ENCODE measurements around the gene PROM1. TPM values are rescaled to one million over a fixed set of nuclear protein-coding genes. Genes with fewer than 3 reads are reported as not detected.

Gene PROM1
- polyA plus RNA-seq, 1 donor from 2014 or later: 1.1 TPM

DNA sequence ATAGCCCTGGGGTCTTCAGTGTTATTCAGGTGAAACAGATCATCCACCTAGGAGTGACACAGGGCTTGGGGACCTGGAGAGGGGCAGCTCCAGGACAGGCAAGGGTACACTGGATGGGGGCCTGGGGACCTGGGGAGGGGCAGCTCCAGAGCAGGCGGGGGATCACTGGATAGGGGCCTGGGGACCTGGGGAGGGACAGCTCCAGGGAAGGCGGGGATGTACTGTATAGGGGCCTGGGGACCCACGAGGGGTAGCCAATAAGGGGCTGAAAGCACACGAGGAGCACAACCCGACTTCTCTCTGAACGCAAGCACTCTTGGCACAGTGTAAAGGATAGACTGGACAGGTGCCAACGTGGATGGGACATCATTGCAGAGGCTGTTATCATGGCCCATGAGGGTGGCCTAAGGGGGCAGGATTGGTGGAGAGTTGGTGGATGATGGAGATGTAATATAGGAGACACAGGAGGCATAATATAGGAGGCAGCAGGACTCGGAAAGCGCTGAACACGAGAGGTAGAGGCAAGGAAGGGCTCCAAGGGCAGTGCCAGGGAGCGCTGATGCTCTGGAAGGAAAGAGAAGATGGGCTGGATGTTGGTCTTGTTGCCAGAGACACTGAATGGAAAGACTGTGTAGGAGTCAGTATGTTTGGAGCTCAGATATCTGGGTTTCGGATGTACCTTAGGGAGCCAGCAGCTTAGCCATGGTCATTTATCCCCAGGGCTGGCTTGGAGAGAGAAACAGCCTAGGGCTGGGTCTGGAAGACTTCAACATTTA is 82.9 kb downstream of the PROM1 start:
- Histone ChIP-seq H3K27ac (ENCODE audit: low read length) (no peak overlapping the region), H3K36me3 (ENCODE audit: insufficient read depth, low read length) (no peaks in the 10 kb centered on the region), H3K9me3 (ENCODE audit: low read length) (no peaks in the 10 kb centered on the region), H3K4me2 (ENCODE audit: low read length) (no peak overlapping the region), H3K9ac (ENCODE audit: low read length) (no peak overlapping the region), H2AFZ (ENCODE audit: low read depth, low read length) (no peak overlapping the region), H3F3A (ENCODE audit: insufficient read depth, low read length, poor library complexity, severe bottlenecking) (no peaks in the 10 kb centered on the region), H3K27me3 (ENCODE audit: insufficient read depth, low read depth, low read length) (no peaks in the 10 kb centered on the region), H3K9me2 (ENCODE audit: insufficient read depth, low read length) (no peaks in the 10 kb centered on the region), H3K4me3 (ENCODE audit: low read length) (no peak overlapping the region), H3K79me2 (replicated peaks; ENCODE audit: insufficient read depth, low read length) (no peaks in the 10 kb centered on the region), H4K20me1 (ENCODE audit: insufficient read depth) (no peaks in the 10 kb centered on the region)
- TF ChIP-seq POLR2AphosphoS5 (IDR thresholded peaks at IDR 0.05) (no peak), TAF1 (IDR thresholded peaks at IDR 0.05; ENCODE audit: low read depth) (no peak), REST (IDR thresholded peaks at IDR 0.05; ENCODE audit: borderline replicate concordance) (no peak), RAD21 (conservative IDR thresholded peaks at IDR 0.05) (no peak)

GRCh38 chr4:15996773-15997172 is 87.0 kb downstream of the PROM1 start:
- Histone ChIP-seq H3K4me2 (ENCODE audit: low read length) (no peak overlapping the region), H3K79me2 (replicated peaks; ENCODE audit: insufficient read depth, low read length) (no peaks in the 10 kb centered on the region)
- TF ChIP-seq SMC3 (conservative IDR thresholded peaks at IDR 0.05; ENCODE audit: poor library complexity): no peak

GRCh38 chr4:15995826-15996225 is 88.0 kb downstream of the PROM1 start:
- H3K9ac ChIP-seq (ENCODE audit: low read length): no peak overlapping the region
- H3F3A ChIP-seq (ENCODE audit: insufficient read depth, low read length, poor library complexity, severe bottlenecking): no peaks in the 10 kb centered on the region
- no peak overlapping the region for H3K4me3 ChIP-seq (ENCODE audit: low read length)
- H3K9me3 ChIP-seq (ENCODE audit: low read length): no peaks in the 10 kb centered on the region
- no peak for TF ChIP-seq TAF1 (IDR thresholded peaks at IDR 0.05; ENCODE audit: low read depth)
- TF ChIP-seq POLR2AphosphoS5 (IDR thresholded peaks at IDR 0.05): no peak
- TF ChIP-seq MXI1 (conservative IDR thresholded peaks at IDR 0.05; ENCODE audit: poor library complexity, severe bottlenecking): no peak
- no peak for TF ChIP-seq RAD21 (conservative IDR thresholded peaks at IDR 0.05)
- TF ChIP-seq EP300 (conservative IDR thresholded peaks at IDR 0.05; ENCODE audit: poor library complexity, severe bottlenecking): no peak
- no peak for TF ChIP-seq SMC3 (conservative IDR thresholded peaks at IDR 0.05; ENCODE audit: poor library complexity)
- TF ChIP-seq, protein P1, sequence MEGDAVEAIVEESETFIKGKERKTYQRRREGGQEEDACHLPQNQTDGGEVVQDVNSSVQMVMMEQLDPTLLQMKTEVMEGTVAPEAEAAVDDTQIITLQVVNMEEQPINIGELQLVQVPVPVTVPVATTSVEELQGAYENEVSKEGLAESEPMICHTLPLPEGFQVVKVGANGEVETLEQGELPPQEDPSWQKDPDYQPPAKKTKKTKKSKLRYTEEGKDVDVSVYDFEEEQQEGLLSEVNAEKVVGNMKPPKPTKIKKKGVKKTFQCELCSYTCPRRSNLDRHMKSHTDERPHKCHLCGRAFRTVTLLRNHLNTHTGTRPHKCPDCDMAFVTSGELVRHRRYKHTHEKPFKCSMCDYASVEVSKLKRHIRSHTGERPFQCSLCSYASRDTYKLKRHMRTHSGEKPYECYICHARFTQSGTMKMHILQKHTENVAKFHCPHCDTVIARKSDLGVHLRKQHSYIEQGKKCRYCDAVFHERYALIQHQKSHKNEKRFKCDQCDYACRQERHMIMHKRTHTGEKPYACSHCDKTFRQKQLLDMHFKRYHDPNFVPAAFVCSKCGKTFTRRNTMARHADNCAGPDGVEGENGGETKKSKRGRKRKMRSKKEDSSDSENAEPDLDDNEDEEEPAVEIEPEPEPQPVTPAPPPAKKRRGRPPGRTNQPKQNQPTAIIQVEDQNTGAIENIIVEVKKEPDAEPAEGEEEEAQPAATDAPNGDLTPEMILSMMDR (IDR thresholded peaks at IDR 0.05; ENCODE audit: poor library complexity, severe bottlenecking): no peak
- no peak for TF ChIP-seq REST (IDR thresholded peaks at IDR 0.05; ENCODE audit: borderline replicate concordance)
- TF ChIP-seq EZH2 (IDR thresholded peaks at IDR 0.05; ENCODE audit: borderline replicate concordance, insufficient read depth, low read length, poor library complexity, severe bottlenecking): no peak
- no peaks in the 10 kb centered on the region for H3K27me3 ChIP-seq (ENCODE audit: insufficient read depth, low read depth, low read length)
- no peaks in the 10 kb centered on the region for H3K79me2 ChIP-seq (replicated peaks; ENCODE audit: insufficient read depth, low read length)
- no peak overlapping the region for H3K27ac ChIP-seq (ENCODE audit: low read length)
- no peaks in the 10 kb centered on the region for H3K9me2 ChIP-seq (ENCODE audit: insufficient read depth, low read length)
- no peaks in the 10 kb centered on the region for H4K20me1 ChIP-seq (ENCODE audit: insufficient read depth)
- no peak overlapping the region for H3K4me2 ChIP-seq (ENCODE audit: low read length)
- no peaks in the 10 kb centered on the region for H3K36me3 ChIP-seq (ENCODE audit: insufficient read depth, low read length)
- no peak overlapping the region for H2AFZ ChIP-seq (ENCODE audit: low read depth, low read length)

More at GRCh38 chr4:15996773-15997172, 87.0 kb downstream of the PROM1 start:
- Histone ChIP-seq H3K9me2 (ENCODE audit: insufficient read depth, low read length) (no peaks in the 10 kb centered on the region), H3K9me3 (ENCODE audit: low read length) (no peaks in the 10 kb centered on the region), H3K4me3 (ENCODE audit: low read length) (no peak overlapping the region), H3K36me3 (ENCODE audit: insufficient read depth, low read length) (no peaks in the 10 kb centered on the region), H2AFZ (ENCODE audit: low read depth, low read length) (no peak overlapping the region), H3K27me3 (ENCODE audit: insufficient read depth, low read depth, low read length) (no peaks in the 10 kb centered on the region), H3K27ac (ENCODE audit: low read length) (no peak overlapping the region), H3F3A (ENCODE audit: insufficient read depth, low read length, poor library complexity, severe bottlenecking) (no peaks in the 10 kb centered on the region), H3K9ac (ENCODE audit: low read length) (no peak overlapping the region), H4K20me1 (ENCODE audit: insufficient read depth) (no peaks in the 10 kb centered on the region)
